ENCODE data around the gene BBIP1.

The BBIP1 gene

DNA sequence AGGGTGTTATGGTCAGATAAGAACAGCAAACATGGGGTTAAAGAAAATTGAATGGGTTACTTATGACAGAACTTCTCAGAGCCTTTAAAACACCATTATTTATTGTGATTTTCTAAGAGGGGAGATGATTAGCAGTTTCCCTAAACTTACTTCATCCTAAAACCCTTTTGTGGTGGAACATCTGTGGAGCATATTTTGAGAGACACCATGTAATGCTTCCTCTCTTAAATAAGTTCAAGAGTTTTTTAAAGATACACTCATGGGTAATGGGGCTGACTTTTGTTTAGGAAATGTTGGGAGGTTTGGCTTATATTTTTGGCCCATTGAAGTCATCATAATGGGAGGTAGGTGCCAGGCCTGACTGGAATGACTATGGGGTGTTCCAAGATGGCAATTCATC, 55.6 kb downstream of the BBIP1 start:
- DNase-seq (ENCODE audit: low spot score), result no peak

DNA sequence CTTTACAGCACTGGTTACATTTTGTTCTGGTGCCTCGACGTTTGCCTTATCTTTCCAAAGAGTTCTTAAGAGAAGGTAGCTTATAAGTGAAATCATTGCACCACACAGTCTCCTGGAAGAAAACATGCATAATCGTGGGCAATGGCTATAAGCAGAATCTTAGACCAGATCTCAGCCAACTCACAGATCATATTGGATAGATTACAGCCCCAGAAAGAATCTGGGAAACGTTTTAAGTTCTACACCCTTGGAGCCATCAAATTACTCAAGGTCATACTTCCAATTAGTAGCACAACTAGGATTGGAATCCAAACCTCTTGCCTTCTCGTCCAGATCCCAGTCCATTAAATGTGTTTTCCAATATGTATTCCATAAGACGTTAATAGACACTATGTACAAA, 56.0 kb downstream of the BBIP1 start:
- no peak for DNase-seq (ENCODE audit: low spot score)

DNA sequence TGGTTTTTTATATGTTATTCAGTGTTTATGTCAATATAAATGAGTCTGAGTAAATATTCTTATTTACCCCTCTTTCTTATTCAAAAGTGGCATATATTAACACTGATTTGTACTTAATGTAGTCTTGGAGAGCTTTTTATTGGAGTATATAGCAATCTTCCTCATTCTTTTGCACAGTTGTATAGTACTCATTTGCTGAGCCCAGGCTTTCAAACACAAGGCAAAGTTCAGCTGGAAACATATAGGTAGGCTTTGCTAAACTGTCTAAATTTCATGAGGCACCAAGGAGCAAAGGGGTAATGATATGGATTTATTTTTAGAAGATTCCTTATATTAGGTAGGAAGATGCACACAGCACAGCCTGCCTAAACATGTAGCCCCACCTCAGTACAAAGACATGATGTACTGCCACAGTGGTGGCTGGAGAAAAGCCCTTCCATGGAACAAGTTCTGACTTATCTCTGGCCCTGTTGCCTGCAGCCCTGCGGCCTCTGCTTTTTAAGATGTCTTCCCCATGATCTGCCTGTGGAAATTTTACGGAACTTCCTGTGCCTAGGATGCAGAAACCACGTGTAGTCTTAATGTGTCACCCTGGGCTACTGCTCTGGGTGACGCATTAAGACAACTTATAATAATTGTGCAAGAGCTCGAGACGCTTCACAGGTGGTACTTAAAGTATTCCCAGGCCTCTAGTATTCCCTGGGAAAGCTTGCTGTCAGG, 56.9 kb downstream of the BBIP1 start:
- DNase-seq (ENCODE audit: low spot score), result no peak

DNA sequence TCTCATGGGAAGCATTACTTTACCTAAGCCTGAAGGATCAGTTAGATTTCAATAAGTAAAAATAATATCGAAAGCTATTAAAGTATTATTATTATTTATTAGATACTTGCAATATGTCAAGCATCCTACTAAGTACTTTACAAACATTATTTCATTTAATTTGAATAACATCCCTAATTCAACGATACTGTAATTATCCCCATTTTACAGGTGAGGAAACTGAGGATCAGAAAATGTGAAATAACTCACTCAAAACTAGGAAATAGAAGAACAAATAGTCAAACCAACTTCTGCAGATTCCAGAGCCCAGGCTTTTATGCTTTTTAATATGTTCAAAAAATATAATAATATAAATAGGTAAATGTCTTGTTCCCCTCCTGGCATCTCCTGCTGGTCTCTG, 57.5 kb downstream of the BBIP1 start:
- no peak for DNase-seq (ENCODE audit: low spot score)

DNA sequence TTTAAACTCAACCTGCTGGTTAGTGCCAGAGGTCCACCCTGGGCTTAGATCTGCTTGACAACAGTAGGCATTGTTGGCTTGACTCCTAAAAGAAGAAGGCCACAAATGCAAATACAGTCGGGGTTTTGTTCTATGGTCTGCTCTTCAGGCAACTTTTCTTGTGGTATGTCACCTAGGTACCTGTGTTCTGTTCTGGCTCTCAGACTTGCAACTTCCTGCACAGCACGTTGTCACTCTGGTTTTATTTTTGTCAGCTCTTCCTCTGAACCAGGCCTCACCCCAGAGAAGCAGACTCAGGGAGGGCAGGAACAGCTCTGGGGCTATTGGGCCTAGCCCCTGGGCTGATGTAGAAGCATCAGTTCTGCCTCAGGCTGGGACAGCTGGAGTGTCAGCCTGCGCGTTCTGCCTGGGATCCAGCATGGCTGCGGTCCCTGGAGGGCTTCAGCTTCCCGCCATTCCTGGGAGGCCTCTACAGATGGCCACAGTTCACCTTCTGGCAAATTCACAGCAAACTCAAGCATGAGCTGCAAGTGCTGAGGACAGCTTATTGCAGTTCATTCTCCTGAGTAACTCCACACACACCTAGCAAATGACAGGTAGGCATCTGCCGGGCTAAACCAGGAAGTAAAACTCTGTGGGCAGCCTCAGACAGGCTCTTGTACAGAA, 58.3 kb downstream of the BBIP1 start:
- DNase-seq (ENCODE audit: low spot score), result no peak

DNA sequence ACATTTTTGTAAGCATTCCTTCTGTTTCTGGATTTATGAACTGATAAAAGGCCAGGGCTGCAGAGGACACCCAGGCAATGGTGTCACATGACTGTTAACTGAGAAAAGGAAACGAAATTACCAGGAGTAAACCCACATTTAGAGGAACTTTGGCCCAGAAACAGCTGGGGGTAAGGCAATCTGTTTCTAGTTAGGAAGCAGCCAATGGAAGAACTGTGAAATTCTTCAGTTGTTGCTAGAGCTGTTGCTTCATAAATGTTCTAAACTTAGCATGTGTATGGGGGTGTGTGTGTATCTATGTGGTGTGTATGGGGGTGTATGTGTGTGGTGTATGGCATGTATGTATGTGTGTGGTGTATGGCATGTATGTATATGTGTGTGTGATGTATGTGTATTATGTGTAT, 59.0 kb downstream of the BBIP1 start:
- no peak for DNase-seq (ENCODE audit: low spot score)

DNA sequence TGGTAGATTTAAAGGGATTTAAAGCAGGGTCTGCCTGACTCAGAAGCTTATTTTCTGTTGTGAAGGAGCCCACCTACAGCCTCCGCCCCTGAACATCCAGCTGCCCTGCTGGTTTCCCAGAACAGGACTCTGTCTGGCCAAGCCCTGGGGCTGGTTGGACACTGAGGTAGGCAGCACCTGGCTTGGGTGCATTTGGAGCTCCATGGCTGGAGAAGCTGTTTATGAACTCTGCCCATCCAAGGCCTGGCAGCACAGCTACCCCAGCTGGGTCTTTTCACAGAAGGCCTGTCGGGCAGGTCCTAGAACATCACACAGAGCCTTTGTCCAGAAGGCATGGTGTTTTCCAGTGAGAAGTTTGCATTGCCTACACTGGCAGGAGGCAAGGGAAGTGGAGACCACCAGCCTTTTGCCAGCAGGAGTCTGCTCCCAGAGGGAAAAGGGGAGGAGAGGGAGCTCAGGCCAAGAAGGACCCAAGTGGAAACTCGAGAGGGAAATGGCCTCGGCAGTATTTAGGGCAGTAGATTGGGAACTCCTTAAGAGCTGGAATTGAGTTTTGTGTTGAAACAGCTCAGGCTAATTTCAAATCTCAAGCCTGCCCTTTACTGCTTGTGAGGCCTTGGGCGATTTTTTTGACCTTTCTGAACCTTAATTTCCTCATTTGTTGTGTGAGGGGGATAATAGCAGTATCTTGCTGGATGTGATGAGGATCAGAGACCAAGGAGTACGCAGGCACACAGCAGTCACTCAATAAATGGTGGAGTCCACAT, 59.6 kb downstream of the BBIP1 start:
- no peak for DNase-seq (ENCODE audit: low spot score)

DNA sequence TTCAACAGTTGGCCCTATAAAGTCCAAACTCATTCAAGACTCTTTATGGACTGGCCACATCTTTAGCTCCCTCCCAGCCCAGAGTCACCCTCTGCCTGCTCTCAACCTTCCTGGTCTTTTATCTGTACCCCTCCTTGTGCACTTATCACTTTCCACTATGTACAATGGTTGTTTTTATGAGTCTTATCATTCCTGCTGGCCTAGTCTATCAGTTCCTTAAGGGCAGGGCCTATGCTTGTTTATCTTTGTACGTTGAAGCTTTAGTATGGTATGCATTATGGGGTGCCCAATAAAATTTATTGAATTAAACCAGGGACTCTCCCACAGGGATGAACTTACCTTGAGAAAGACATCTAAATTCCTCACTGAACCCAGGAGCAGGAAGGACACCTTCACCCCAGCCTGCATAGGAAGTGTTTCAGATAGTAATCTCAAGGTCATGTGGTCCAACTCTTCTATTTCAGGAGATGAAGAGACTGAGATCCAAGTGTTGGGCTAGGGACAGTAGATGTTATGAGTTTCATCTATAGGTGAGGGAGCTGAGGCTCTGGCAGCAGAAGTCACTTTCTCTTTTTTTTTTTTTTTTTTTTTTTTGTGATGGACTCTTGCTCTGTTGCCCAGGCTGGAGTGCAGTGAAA, 60.6 kb downstream of the BBIP1 start:
- no peak for DNase-seq (ENCODE audit: low spot score)

DNA sequence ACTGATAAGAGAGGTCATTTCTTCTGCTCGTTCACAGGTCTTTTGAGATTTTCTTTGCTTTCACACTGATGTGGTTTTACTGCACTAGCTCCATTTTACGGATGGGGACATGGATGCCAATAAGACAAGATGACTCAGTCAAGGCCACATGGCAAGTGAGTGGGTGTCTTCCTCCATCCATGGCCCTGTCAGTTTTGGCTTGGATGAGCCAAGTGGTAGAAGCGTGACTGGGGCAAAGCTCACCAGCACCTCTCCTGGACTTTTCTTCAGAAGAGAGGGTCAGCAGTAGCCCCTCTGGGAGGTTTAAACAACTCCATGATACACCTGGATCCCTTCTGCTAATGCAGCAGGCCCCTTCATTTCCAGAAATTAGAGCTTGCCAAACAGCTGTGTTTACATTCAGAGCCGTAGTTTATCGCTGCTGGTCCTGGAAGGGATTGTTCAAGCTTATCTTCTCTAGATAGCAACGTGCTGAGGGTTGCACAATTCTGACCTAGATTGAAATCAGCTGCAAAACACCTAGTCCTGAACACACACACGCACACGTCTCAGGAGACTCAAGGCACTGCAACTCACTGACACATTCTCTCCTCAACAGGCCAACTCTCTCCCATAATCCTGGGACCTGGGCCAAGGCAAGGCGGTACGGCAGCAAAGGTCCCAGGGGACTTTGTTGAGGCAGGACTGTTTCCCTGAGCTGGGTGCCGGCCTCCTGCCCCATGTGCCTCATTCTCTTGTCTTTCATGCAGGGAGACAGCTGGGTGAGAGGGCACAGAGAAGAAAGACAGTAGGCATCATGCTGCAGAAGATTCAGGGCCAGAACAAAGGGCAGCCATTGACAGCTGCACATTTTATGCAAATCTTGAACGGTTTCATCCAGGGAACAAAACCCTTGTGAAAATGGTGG, 61.5 kb downstream of the BBIP1 start:
- DNase-seq (ENCODE audit: low spot score), result peak; percentile 43

DNA sequence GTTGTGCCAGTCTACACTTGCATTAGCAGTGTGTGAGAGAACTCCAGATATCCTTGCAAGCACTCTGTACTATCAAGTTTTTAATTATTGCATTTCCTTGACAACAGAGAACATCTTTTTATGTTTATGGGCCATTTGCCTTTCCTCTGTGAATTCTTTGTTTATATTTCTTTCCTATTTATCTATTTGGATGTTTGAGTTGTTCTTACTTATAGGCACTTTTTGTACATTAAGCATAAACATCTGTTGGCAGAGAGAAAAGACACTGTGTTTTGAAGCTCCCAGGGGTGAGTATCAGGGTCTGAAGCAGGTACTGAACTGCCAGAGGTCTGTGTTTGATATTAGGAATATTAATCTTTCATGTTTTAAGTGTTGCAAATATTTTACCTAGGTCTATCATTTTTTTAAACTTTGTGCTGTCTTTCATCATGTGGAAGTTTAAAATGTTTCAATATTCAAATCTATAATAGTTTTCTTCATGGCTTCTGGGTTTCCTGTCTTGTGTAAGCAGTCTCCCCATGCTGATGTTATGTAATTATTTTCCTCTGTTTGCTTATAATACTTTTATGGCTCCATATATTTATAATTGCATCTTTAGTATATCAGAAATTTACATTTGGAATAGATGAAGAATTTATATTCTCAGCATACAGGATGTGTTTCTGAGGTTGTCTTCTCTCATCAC, 64.9 kb downstream of the BBIP1 start:
- no peak for DNase-seq (ENCODE audit: low spot score)

DNA sequence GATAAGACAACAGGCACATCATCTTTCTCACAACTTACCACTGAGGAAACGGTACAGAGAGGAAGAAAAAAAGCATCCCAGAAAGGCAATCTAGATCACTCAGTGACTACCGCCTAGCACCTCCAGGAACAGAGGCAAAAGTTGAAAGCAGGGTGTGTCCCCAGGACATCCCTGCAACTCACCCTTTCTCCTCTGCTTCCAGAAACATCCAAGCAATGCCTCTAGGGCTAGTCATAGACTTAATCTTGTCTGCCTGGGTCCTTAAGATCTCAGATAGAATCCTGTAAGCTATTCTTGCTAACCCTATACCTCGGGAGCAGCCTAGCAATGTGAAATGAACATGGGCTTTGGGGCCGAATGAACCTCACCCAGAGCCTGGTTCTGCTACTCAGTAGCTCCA, 66.0 kb downstream of the BBIP1 start:
- DNase-seq (ENCODE audit: low spot score), result no peak

DNA sequence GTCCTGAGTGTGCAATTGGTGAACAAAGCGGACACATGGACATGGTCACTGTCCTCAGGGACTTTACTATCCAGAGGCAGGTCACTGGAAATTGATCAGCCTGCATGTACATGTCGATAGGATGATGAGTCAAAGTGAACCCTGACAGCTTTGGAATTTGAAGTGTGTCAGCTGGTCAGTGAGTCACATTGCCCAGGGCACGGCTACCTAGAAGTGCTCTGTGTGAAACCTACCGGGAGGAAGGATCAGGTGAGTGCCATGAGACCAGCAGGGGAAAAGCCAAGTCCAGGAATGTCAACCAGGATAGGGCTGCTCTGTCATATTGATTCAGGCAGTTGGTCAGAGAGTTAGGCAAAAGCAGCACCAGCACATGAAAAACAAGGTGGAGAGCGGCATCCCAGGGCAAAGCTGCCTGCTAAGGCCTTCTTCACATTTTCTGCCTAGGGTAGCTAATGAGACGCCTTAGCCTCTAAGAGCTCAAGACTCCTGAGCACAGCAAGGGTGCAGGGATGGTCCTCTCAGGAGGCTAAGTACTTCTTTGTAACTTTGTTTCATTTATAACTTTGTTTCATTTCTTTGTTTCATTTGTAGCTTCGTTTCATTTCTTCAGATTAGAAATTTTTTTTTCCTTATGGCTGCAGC, 66.6 kb downstream of the BBIP1 start:
- peak; percentile 50 for DNase-seq (ENCODE audit: low spot score)

DNA sequence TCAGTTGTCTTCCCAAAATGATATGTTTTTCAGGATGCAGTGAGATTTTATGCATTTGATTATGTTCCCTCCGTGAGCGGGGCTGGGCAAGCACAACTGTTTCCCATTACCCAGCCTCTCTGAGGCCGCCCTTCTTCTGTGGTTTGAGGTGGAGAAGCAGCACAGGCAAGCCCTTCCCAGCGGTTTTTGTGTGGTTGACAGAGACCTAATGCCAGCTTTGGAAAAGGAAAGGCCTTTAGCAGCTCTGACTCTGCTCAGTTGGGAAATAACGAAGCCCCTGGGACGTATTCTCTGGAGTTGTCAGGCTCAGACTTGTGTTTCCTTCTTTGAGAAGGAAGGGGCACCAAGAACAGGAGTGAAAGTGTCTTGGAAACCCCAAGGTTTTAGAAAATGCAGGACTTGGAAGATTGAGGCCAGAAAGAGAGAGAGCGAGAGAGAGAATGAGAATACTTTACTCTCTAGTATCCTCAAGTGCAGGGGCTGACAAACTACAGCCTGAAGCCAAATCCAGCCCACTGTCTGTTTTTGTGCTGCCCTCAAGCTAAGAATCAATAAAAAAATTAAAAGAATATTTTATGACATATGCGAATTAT, 67.9 kb downstream of the BBIP1 start:
- DNase-seq (ENCODE audit: low spot score), result no peak

DNA sequence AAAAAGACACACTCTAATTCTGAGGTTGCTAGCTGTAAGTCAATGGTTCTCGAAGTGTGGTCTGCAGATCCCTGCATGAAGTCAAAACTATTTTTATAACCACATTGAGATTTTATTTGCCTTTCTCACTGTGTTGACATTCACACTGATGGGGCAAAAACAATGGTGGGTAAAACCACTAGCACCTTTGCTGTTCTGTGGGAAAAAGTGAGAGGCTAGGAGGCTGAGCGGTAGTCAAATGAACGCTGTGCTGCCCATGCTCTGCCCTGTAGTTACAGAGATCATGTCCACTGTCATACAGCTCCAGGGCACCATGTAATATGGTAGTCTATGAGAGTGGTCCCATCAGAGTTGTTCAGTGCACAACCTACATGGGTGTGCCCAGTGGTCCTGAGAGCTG, 68.9 kb downstream of the BBIP1 start:
- DNase-seq (ENCODE audit: low spot score), result no peak
